Natural killer cell (primary cell): ENCODE data around the gene ACD. TPM values are rescaled to one million over a fixed set of nuclear protein-coding genes. Genes with fewer than 3 reads are reported as not detected.
A peak's percentile ranks its signal among the peaks of the same experiment; 100 is the strongest.

ENCODE experiments used
- ATAC-seq, 3 donors: fragments of 150-1000 bp in 2 of 3; fragments of 200-7000 bp in 1 of 3; cut with Tn5 transposase; 1 replicate in 1 of 3; 2 replicates in 2 of 3; pipeline ENCODE4 v1.10.0; 2021; ENCODE audit warnings: mild to moderate bottlenecking in 2 of 3, moderate library complexity in 2 of 3
- DNase-seq, 2 donors: peaks; one replicate each; pipeline versions ENCODE4 v3.0.0 to v3.0.0-alpha.2; 2013 to 2021; ENCODE audit warnings: mixed read lengths in 1 of 2
- H3K27ac ChIP-seq: one replicate; pipeline ENCODE4 v1.5.1; 2013; ENCODE audit warnings: mild to moderate bottlenecking, low read length
- H3K27me3 ChIP-seq: one replicate; pipeline ENCODE4 v1.6.1; 2013; ENCODE audit warnings: low read length; ENCODE audit not compliant: control insufficient read depth, insufficient read depth
- H3K36me3 ChIP-seq: one replicate; pipeline ENCODE4 v1.6.1; 2013; ENCODE audit warnings: low read length; ENCODE audit not compliant: control insufficient read depth, insufficient read depth
- H3K4me1 ChIP-seq: one replicate; pipeline ENCODE4 v1.6.1; 2013; ENCODE audit warnings: low read length; ENCODE audit not compliant: control insufficient read depth, insufficient read depth
- H3K4me3 ChIP-seq: one replicate; pipeline ENCODE4 v1.5.1; 2013; ENCODE audit warnings: low read length
- H3K9me3 ChIP-seq: one replicate; pipeline ENCODE4 v1.6.1; 2013; ENCODE audit warnings: low read length; ENCODE audit not compliant: control insufficient read depth, insufficient read depth
- H3K27ac Mint-ChIP-seq, 2 donors: one replicate each; pipeline ENCODE4 v1.8.0; 2022; ENCODE audit warnings: mild to moderate bottlenecking in 2 of 2, mixed read lengths in 2 of 2, moderate library complexity in 1 of 2
- H3K27me3 Mint-ChIP-seq, 2 donors: one replicate each; pipeline ENCODE4 v1.8.0; 2022; ENCODE audit warnings: low read depth in 2 of 2, mixed read lengths in 2 of 2
- H3K36me3 Mint-ChIP-seq: one replicate; pipeline ENCODE4 v1.8.0; 2022; ENCODE audit warnings: mixed read lengths
- H3K4me1 Mint-ChIP-seq, 2 donors: one replicate each; pipeline ENCODE4 v1.8.0; 2022; ENCODE audit warnings: mixed read lengths in 2 of 2
- H3K4me3 Mint-ChIP-seq: one replicate; pipeline ENCODE4 v1.8.0; 2022; ENCODE audit warnings: mild to moderate bottlenecking, moderate library complexity, mixed read lengths
- H3K9me3 Mint-ChIP-seq, 2 donors: one replicate each; pipeline ENCODE4 v1.8.0; 2022; ENCODE audit warnings: mixed read lengths in 2 of 2
- CTCF ChIP-seq: fragments of 200-600 bp; IDR thresholded peaks from one replicate; pipeline ENCODE4 v1.8.0; 2022; ENCODE audit warnings: antibody characterized with exemption
- WGBS: methylation state at CpG from one replicate; pipeline ENCODE4 v1.1.7; 2013; ENCODE audit warnings: missing lambda C conversion rate; ENCODE audit not compliant: insufficient coverage; 5-methylcytosine and 5-hydroxymethylcytosine counted together
- intact Hi-C: fragments of 100-400 bp; cut with micrococcal nuclease; formaldehyde crosslinking; loops from one replicate; pipeline ENCODE4 v1.14.2; 2022
- total RNA-seq, 4 donors: library from RNA; stranded (reverse); fragments of 120-200 nt in 1 of 4; gene quantifications; one replicate each; pipeline versions ENCODE4 v1.2.3 to v1.2.4, GENCODE V29; 2013 to 2022

ACD gene
- total RNA-seq, 3 donors from 2014 or later (not counting 1 experiment from before 2014, with no cell fraction given): 34.4 to 58.0 (median 43.2) TPM

GRCh38 chr16:67657751-67658518 lies 2.1 kb downstream of the ACD start:
- peak overlapping the region; percentile 17 for H3K4me3 Mint-ChIP-seq
- intact Hi-C loops: no loop called here
- no peak overlapping the region for H3K4me3 ChIP-seq
- H3K4me1 ChIP-seq: peaks cover 26% of the 10 kb centered on the region
- no peaks in the 10 kb centered on the region for H3K9me3 ChIP-seq
- TF ChIP-seq CTCF: no peak
- peaks cover 0 to 34% of the 10 kb centered on the region in 2 donors for H3K4me1 Mint-ChIP-seq
- no peak overlapping the region for H3K27ac Mint-ChIP-seq
- no peaks in the 10 kb centered on the region for H3K27me3 Mint-ChIP-seq
- peaks cover 23% of the 10 kb centered on the region for H3K36me3 ChIP-seq
- no peaks in the 10 kb centered on the region for H3K9me3 Mint-ChIP-seq
- DNase-seq (no peak), ATAC-seq (no peak)
- no peaks in the 10 kb centered on the region for H3K36me3 Mint-ChIP-seq
- no peaks in the 10 kb centered on the region for H3K27me3 ChIP-seq
- 94% methylated on average over 18 of the region's 18 CpGs for whole genome bisulfite sequencing
- H3K27ac ChIP-seq: no peak overlapping the region

- Mint-ChIP-seq H3K27me3 (no peaks in the 10 kb centered on the region), H3K4me3 (no peak overlapping the region), H3K36me3 (no peaks in the 10 kb centered on the region), H3K9me3 (no peaks in the 10 kb centered on the region), H3K27ac (peak overlapping the region in 1 of 2 donors; percentile 22), H3K4me1 (peaks cover 0 to 34% of the 10 kb centered on the region in 2 donors)
- 98% methylated on average over 14 of the region's 16 CpGs for WGBS
- Histone ChIP-seq H3K27ac (no peak overlapping the region), H3K9me3 (no peaks in the 10 kb centered on the region), H3K4me1 (peaks cover 26% of the 10 kb centered on the region), H3K36me3 (peaks cover 27% of the 10 kb centered on the region), H3K4me3 (no peak overlapping the region), H3K27me3 (no peaks in the 10 kb centered on the region)
- no peak for ATAC-seq
- DNase-seq: no peak
- TF ChIP-seq CTCF: no peak
- intact Hi-C loops: no loop called here
These were observed 2.9 kb downstream of the ACD start for GRCh38 chr16:67657017-67657608.

GRCh38 chr16:67656344-67657016 lies 3.6 kb downstream of the ACD start:
- Histone ChIP-seq H3K9me3 (no peaks in the 10 kb centered on the region), H3K27me3 (no peaks in the 10 kb centered on the region), H3K27ac (no peak overlapping the region), H3K4me1 (peaks cover 21% of the 10 kb centered on the region), H3K36me3 (peaks cover 34% of the 10 kb centered on the region), H3K4me3 (no peak overlapping the region)
- WGBS: 95% methylated on average over 9 of the region's 9 CpGs
- intact Hi-C loops: no loop called here
- TF ChIP-seq CTCF: no peak
- H3K4me3 Mint-ChIP-seq: no peak overlapping the region
- no peaks in the 10 kb centered on the region for H3K36me3 Mint-ChIP-seq
- no peak for DNase-seq
- peak overlapping the region in 1 of 2 donors; percentile 22 for H3K27ac Mint-ChIP-seq
- peaks cover 0 to 33% of the 10 kb centered on the region in 2 donors for H3K4me1 Mint-ChIP-seq
- no peaks in the 10 kb centered on the region for H3K9me3 Mint-ChIP-seq
- no peak for ATAC-seq
- no peaks in the 10 kb centered on the region for H3K27me3 Mint-ChIP-seq
